Mesendoderm (in vitro differentiated cells): ENCODE results near the gene RNF133.

Source experiments
- DNase-seq: peaks from one replicate; pipeline ENCODE4 v3.0.0; 2013
- H2AK5ac ChIP-seq: 2 replicates; pipeline ENCODE4 v1.6.1; 2013; ENCODE audit warnings: low read length, inconsistent platforms
- H2BK120ac ChIP-seq: 2 replicates; pipeline ENCODE4 v1.6.1; 2013; ENCODE audit warnings: low read depth, mild to moderate bottlenecking, low read length, moderate library complexity, mixed read lengths
- H2BK15ac ChIP-seq: replicated peaks from 2 replicates; pipeline ENCODE4 v1.6.1; 2013; ENCODE audit warnings: low read depth, mild to moderate bottlenecking, moderate library complexity
- H2BK5ac ChIP-seq: 2 replicates; pipeline ENCODE4 v1.6.1; 2013; ENCODE audit warnings: low read length, inconsistent platforms
- H3K18ac ChIP-seq: 2 replicates; pipeline ENCODE4 v1.6.1; 2013; ENCODE audit warnings: mild to moderate bottlenecking, low read length, mixed read lengths
- H3K23ac ChIP-seq: one replicate; pipeline ENCODE4 v1.6.1; 2013; ENCODE audit warnings: low read length
- H3K27ac ChIP-seq: 2 replicates; pipeline ENCODE4 v1.5.1; 2013; ENCODE audit warnings: low read depth, mild to moderate bottlenecking, inconsistent platforms, low read length, moderate library complexity
- H3K27me3 ChIP-seq: 2 replicates; pipeline ENCODE4 v1.6.1; 2013; ENCODE audit warnings: low read length, control low read depth, mild to moderate bottlenecking, inconsistent platforms; ENCODE audit not compliant: insufficient read depth, poor library complexity
- H3K36me3 ChIP-seq: 2 replicates; pipeline ENCODE4 v1.6.1; 2013; ENCODE audit warnings: low read length, inconsistent platforms; ENCODE audit not compliant: control insufficient read depth, insufficient read depth
- H3K4ac ChIP-seq: one replicate; pipeline ENCODE4 v1.6.1; 2013; ENCODE audit warnings: low read depth, mild to moderate bottlenecking, low read length, moderate library complexity
- H3K4me1 ChIP-seq: 2 replicates; pipeline ENCODE4 v1.6.1; 2013; ENCODE audit warnings: low read depth, low read length, inconsistent platforms; ENCODE audit not compliant: control insufficient read depth
- H3K4me2 ChIP-seq: 2 replicates; pipeline ENCODE4 v1.6.1; 2013; ENCODE audit warnings: low read length
- H3K4me3 ChIP-seq: 2 replicates; pipeline ENCODE4 v1.5.1; 2013; ENCODE audit warnings: mild to moderate bottlenecking, low read length
- H3K56ac ChIP-seq: one replicate; pipeline ENCODE4 v1.6.1; 2013; ENCODE audit warnings: low read length
- H3K79me1 ChIP-seq: 2 replicates; pipeline ENCODE4 v1.6.1; 2013; ENCODE audit warnings: low read length, inconsistent platforms
- H3K79me2 ChIP-seq: 2 replicates; pipeline ENCODE4 v1.6.1; 2013; ENCODE audit warnings: mild to moderate bottlenecking, low read length; ENCODE audit not compliant: control insufficient read depth, insufficient read depth
- H3K9ac ChIP-seq: 2 replicates; pipeline ENCODE4 v1.6.1; 2013; ENCODE audit warnings: low read length, inconsistent platforms
- H4K5ac ChIP-seq: one replicate; pipeline ENCODE4 v1.6.1; 2013; ENCODE audit warnings: low read length
- H4K8ac ChIP-seq: one replicate; pipeline ENCODE4 v1.6.1; 2013; ENCODE audit warnings: low read depth, mild to moderate bottlenecking, control low read depth, low read length, moderate library complexity
- WGBS: extraction: QIAGEN DNeasy Blood & Tissue Kit; methylation state at CpG from one replicate; pipeline ENCODE4 v1.1.7; 2013; ENCODE audit warnings: low lambda C conversion rate, missing lambda C conversion rate; ENCODE audit not compliant: insufficient coverage; ENCODE audit errors: extremely low coverage; 5-methylcytosine and 5-hydroxymethylcytosine counted together

RNF133 gene

GRCh38 chr7:122715183-122715582 is 16.3 kb upstream of the RNF133 start:
- Histone ChIP-seq H3K4ac (no peak overlapping the region), H2BK120ac (no peak overlapping the region), H4K5ac (no peak overlapping the region), H3K9ac (no peak overlapping the region), H3K4me2 (no peak overlapping the region), H3K27ac (no peak overlapping the region), H3K27me3 (no peaks in the 10 kb centered on the region), H2BK15ac (no peak overlapping the region), H3K4me3 (no peak overlapping the region), H3K56ac (no peak overlapping the region), H2AK5ac (no peak overlapping the region), H3K23ac (no peak overlapping the region), H3K79me1 (no peaks in the 10 kb centered on the region), H3K79me2 (no peaks in the 10 kb centered on the region), H4K8ac (no peak overlapping the region), H3K36me3 (no peaks in the 10 kb centered on the region), H2BK5ac (no peak overlapping the region), H3K4me1 (no peaks in the 10 kb centered on the region), H3K18ac (no peak overlapping the region)
- no peak for DNase-seq
- WGBS, result no CpG with 5 or more reads among the region's 3 CpGs

GRCh38 chr7:122710916-122711315 is 12.0 kb upstream of the RNF133 start:
- Histone ChIP-seq H3K27me3 (no peaks in the 10 kb centered on the region), H3K4ac (no peak overlapping the region), H2AK5ac (no peak overlapping the region), H4K8ac (no peak overlapping the region), H3K23ac (no peak overlapping the region), H3K18ac (no peak overlapping the region), H4K5ac (no peak overlapping the region), H3K27ac (no peak overlapping the region), H3K4me1 (no peaks in the 10 kb centered on the region), H3K9ac (no peak overlapping the region), H3K4me3 (no peak overlapping the region), H3K79me1 (no peaks in the 10 kb centered on the region), H3K36me3 (no peaks in the 10 kb centered on the region), H3K79me2 (no peaks in the 10 kb centered on the region), H3K4me2 (no peak overlapping the region), H2BK5ac (no peak overlapping the region), H2BK15ac (no peak overlapping the region), H2BK120ac (no peak overlapping the region), H3K56ac (no peak overlapping the region)
- DNase-seq, result no peak
- no CpG with 5 or more reads among the region's 1 CpG for WGBS

GRCh38 chr7:122709930-122710646 is 11.2 kb upstream of the RNF133 start:
- no CpG with 5 or more reads among the region's 7 CpGs for WGBS
- no peaks in the 10 kb centered on the region for H3K79me1 ChIP-seq
- H3K27ac ChIP-seq, result no peak overlapping the region
- no peak overlapping the region for H4K5ac ChIP-seq
- H3K4me3 ChIP-seq, result no peak overlapping the region
- H2AK5ac ChIP-seq, result no peak overlapping the region
- H3K36me3 ChIP-seq, result no peaks in the 10 kb centered on the region
- H3K27me3 ChIP-seq, result no peaks in the 10 kb centered on the region
- no peak overlapping the region for H3K56ac ChIP-seq
- no peak overlapping the region for H3K4ac ChIP-seq
- H2BK15ac ChIP-seq, result no peak overlapping the region
- H3K4me2 ChIP-seq, result no peak overlapping the region
- H3K23ac ChIP-seq, result no peak overlapping the region
- no peak overlapping the region for H4K8ac ChIP-seq
- no peak for DNase-seq
- no peaks in the 10 kb centered on the region for H3K4me1 ChIP-seq
- no peaks in the 10 kb centered on the region for H3K79me2 ChIP-seq
- no peak overlapping the region for H2BK5ac ChIP-seq
- H3K18ac ChIP-seq, result no peak overlapping the region
- H2BK120ac ChIP-seq, result no peak overlapping the region
- H3K9ac ChIP-seq, result no peak overlapping the region

- Histone ChIP-seq H3K9ac (no peak overlapping the region), H3K4me2 (no peak overlapping the region), H3K23ac (no peak overlapping the region), H3K27ac (no peak overlapping the region), H3K36me3 (no peaks in the 10 kb centered on the region), H2BK15ac (no peak overlapping the region), H3K56ac (no peak overlapping the region), H2AK5ac (no peak overlapping the region), H3K18ac (no peak overlapping the region), H4K5ac (no peak overlapping the region), H2BK5ac (no peak overlapping the region), H2BK120ac (no peak overlapping the region), H3K4ac (no peak overlapping the region), H3K4me3 (no peak overlapping the region), H3K79me2 (no peaks in the 10 kb centered on the region), H3K79me1 (no peaks in the 10 kb centered on the region), H3K4me1 (no peaks in the 10 kb centered on the region), H3K27me3 (no peaks in the 10 kb centered on the region), H4K8ac (no peak overlapping the region)
- WGBS, result no CpG with 5 or more reads among the region's 2 CpGs
- no peak for DNase-seq
Observed at GRCh38 chr7:122706836-122707235, 7.9 kb upstream of the RNF133 start.

GRCh38 chr7:122702872-122703510 is 4.1 kb upstream of the RNF133 start, which contains the start of gene RNF148:
Gene RNF148 (minus strand): TSS chr7:122702922. CDS start chr7:122702750, 172 bp downstream.
- Histone ChIP-seq H2AK5ac (no peak within 1 kb of the TSS), H4K8ac (no peak within 1 kb of the TSS), H2BK15ac (no peak within 1 kb of the TSS), H3K23ac (no peak within 1 kb of the TSS), H3K4me3 (no peak within 1 kb of the TSS), H3K9ac (no peak within 1 kb of the TSS), H2BK5ac (no peak within 1 kb of the TSS), H3K79me2 (no peaks in the 10 kb centered on the region), H3K4me1 (no peaks in the 10 kb centered on the region), H3K56ac (no peak within 1 kb of the TSS), H3K36me3 (no peaks in the 10 kb centered on the region), H3K4ac (no peak within 1 kb of the TSS), H3K18ac (no peak within 1 kb of the TSS), H2BK120ac (no peak within 1 kb of the TSS), H3K27me3 (no peaks in the 10 kb centered on the region), H3K27ac (no peak within 1 kb of the TSS), H4K5ac (no peak within 1 kb of the TSS), H3K4me2 (no peak within 1 kb of the TSS), H3K79me1 (no peaks in the 10 kb centered on the region)
- no peak for DNase-seq
- WGBS, result no CpG with 5 or more reads among the region's 1 CpG
